ENCODE results near the gene SPATA16.

SPATA16 gene

GRCh38 chr3:172951511-172951910 is 189.5 kb downstream of the SPATA16 start:
- TF ChIP-seq, protein P1, sequence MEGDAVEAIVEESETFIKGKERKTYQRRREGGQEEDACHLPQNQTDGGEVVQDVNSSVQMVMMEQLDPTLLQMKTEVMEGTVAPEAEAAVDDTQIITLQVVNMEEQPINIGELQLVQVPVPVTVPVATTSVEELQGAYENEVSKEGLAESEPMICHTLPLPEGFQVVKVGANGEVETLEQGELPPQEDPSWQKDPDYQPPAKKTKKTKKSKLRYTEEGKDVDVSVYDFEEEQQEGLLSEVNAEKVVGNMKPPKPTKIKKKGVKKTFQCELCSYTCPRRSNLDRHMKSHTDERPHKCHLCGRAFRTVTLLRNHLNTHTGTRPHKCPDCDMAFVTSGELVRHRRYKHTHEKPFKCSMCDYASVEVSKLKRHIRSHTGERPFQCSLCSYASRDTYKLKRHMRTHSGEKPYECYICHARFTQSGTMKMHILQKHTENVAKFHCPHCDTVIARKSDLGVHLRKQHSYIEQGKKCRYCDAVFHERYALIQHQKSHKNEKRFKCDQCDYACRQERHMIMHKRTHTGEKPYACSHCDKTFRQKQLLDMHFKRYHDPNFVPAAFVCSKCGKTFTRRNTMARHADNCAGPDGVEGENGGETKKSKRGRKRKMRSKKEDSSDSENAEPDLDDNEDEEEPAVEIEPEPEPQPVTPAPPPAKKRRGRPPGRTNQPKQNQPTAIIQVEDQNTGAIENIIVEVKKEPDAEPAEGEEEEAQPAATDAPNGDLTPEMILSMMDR (conservative IDR thresholded peaks at IDR 0.05), result no peak
- H3K27ac ChIP-seq, result no peak overlapping the region

- TF ChIP-seq, protein P1 (conservative IDR thresholded peaks at IDR 0.05), result no peak
- no peak overlapping the region for H3K27ac ChIP-seq
These were observed 195.0 kb downstream of the SPATA16 start for GRCh38 chr3:172946061-172946460.

DNA sequence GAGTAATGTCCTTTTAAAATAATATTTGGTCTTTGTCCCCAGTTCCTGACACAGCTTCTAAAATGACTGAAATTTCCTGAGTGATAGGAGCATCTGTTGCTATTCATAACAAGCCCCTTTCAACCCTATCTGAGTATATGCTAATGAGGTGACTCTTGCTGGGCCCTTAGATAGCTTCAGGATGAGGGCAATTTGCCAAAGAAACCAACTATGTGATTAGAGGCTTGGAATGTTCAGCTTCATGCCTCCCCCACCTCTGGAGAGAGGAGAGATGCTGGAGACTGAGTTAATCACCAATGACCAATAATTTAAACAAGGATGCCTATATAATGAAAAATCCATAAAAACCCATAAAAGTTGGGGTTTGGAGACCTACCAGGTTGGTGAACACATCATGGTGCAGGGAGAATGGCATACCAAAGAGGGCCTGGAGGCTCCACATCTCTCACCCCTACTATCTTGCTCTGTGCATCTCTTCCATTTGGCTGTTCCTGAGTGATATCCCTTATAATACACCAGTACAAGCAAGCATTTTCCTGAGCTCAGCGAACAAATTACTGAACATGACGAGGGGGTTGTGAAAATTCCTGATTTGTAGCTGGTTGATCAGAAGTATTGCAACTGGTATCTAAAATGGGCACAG is 201.3 kb downstream of the SPATA16 start:
- TF ChIP-seq, protein P1 (conservative IDR thresholded peaks at IDR 0.05), result no peak
- H3K27ac ChIP-seq, result no peak overlapping the region

- no peak overlapping the region for H3K27ac ChIP-seq
- TF ChIP-seq, protein P1 (conservative IDR thresholded peaks at IDR 0.05), result no peak
These were observed 202.2 kb downstream of the SPATA16 start for GRCh38 chr3:172938788-172939187.

GRCh38 chr3:172931746-172932285 is 209.2 kb downstream of the SPATA16 start:
- TF ChIP-seq, protein P1 (conservative IDR thresholded peaks at IDR 0.05), result no peak
- no peak overlapping the region for H3K27ac ChIP-seq

- no peak overlapping the region for H3K27ac ChIP-seq
- TF ChIP-seq, protein P1 (conservative IDR thresholded peaks at IDR 0.05), result no peak
These were observed 211.6 kb downstream of the SPATA16 start for GRCh38 chr3:172929451-172929850.

- H3K27ac ChIP-seq, result no peak overlapping the region
- TF ChIP-seq, protein P1 (conservative IDR thresholded peaks at IDR 0.05), result no peak
These were observed 216.5 kb downstream of the SPATA16 start for GRCh38 chr3:172924546-172924945.

All from VCaP (cell line).